Stimulated activated CD4-positive, alpha-beta T cell treated with anti-CD3 and anti-CD28 coated beads, Interleukin-12 subunit alpha, Interleukin-12 subunit beta, amount 100 ng/mL, for 24 hours (primary cell): Measurements from ENCODE around the gene TXLNG.

ENCODE experiments used
- DNase-seq, 2 experiments: peaks; one replicate each; pipeline ENCODE4 v3.0.0-alpha.2; 2020; ENCODE audit warnings: low read depth in 2 of 2

TXLNG gene

DNA sequence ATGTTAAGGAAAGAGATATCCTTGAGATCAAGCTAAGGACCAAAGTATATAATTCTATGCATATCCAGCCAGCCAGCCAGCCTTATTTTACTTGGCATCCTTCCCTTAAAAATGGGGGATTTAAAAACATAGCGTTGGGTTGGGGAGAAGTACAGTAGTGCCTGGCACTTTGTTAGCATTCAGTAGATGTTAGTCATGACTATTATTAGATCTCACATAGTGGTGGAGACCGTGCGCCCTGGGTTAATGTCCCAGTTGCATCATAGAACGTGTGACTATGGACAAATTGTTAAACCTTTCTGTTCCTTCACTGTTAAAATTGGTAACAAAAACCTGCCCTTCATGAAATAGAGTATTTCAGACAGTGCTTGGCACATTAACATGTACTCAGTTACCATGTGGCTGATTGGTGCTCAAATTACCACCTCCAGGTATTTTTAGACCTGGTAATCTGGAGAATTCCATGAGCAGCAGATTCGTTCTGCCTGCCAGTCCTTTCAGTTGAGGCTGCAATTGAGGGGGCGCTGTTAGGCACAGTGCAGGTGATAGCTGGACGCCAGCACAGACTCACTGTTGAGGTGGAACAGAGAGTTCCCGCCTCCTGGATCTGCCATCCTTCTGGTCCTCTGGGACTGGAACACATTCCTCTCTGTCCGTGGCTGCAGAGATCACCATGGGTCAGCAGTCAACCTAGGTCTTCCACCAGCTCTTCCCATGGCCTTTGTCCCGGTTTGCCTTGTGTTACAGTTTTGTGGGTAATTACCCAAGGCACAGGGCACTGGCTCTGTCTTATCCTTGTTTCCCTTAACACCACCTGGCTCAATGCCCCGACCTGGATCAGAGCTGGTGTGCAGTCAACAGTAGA, 52.2 kb downstream of the TXLNG start:
- DNase-seq = no peak

DNA sequence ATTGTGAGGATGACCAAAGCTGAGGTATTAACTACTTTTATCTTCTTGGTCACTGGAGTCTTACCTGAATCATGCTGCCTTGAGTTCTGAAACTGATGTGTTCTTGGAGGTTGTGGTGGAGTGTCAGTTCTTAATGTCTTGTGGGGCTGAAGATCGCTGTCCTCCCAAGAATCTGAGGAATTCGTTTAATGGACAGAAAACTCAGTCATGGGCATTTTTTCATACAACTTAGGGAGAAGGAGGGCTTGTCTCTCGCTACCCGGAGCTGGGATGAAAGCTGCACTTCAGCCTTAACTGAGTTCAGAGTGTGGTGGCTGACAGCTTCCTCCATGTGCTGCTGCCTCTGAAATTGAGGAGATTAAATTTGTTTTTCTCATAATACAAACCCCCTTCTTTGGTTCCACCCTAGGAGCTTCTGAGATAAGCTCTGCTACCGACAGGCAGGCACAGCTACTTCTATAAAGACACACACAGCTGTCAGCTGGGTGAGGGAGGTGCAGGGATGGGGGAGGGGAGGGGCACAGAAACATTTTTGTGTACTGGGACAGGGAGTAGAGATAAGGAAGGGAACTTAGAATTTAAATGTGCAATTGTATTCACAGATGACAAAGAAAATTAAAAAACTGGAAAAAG, 53.1 kb downstream of the TXLNG start:
- no peak for DNase-seq

DNA sequence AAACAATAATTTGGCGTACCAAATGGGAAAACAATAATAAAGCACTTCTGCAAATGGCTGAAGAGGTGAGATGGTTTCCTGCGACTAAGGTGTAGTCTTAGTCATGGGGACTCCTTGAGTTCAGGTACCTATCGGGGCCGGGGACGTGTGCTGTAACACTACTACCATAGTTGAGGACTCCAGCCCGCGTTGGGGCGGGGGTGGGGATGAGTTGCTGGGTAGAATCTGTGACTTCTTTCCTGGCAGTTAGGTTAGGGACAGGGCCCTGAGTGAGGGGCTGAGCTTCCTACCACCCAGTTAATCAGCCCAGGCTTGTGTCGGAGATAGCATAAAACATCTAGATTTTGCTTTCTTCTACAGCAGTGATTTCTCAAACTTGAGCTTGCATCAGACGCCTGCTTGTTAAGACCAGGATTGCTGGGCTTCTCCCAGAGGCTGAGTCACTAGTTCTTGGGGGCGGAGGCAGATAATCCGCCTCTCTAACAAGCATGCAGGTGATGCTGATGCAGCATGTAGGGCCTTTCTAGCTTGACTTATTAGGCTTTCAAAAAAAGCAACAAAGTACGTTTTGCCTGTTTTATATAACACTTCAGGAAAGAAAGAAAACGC, 53.7 kb downstream of the TXLNG start:
- no peak for DNase-seq

DNA sequence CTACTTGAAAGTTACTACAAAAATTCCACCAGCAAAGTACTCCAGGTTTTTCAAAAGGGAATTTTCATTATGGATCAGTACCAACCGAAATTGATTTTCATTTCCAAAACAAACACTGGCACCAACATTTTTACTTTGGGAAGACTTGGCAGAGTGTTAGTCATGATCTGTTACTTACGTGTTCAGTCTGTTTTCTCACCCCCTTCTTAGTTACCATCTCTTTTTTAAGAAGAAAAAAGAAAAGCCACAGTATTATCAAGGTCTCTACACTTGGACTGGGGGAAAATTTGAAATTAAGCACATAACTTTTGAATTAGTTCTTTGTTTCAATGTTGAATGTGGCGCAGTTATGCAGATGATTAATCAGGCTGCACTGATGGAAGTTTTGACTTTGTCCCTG, 56.4 kb downstream of the TXLNG start:
- no peak for DNase-seq

DNA sequence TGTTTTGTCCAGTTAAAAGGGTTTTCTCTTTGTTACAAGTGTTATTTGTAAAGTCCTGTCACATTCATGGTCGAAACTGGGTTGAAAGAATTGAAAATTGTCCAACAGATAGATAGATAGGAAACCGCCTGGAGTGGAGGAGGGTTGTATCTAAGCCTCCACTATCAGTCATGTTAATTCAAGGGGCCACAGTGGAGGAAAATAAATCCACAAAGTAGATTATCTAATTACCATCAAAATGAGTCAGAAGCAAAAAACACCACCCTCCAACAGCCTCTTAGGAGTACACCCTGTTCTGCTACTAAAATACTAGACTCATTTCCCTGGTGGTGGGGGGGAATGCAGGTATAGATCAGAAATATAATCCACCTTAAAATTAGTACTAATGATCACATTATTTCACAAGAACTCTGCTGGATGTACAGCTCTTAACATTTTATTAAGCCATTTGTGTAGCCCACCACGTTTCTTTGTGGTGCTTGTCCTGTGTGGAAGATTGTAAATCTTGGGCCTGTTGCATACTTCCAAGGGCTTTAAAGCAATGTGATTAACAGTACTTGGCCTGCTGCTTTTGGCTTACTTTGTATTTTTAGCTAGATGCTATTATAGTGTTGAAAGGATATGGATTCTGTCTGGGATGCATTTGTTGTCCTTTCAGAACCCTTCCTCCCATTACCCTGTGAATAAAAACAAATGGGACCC, 57.1 kb downstream of the TXLNG start:
- no peak for DNase-seq

DNA sequence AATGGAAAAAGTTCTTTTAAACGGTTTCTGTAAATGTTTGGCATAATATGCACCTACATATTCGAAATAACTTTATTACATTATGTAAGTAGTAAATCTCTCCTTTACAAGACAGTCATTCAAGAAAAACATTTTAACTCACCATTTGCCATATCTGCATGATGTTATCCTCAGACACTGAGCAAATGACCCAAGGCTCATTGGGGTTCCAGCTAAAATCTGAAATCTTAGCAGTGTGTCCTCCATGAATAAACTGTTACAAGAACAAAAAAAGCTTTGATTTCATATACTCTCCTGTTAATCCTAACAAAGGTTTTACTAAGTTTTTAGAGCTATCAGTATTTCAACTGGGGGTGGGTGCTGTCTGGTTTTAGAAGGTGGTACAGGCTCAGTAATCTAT, 59.4 kb downstream of the TXLNG start:
- no peak for DNase-seq

DNA sequence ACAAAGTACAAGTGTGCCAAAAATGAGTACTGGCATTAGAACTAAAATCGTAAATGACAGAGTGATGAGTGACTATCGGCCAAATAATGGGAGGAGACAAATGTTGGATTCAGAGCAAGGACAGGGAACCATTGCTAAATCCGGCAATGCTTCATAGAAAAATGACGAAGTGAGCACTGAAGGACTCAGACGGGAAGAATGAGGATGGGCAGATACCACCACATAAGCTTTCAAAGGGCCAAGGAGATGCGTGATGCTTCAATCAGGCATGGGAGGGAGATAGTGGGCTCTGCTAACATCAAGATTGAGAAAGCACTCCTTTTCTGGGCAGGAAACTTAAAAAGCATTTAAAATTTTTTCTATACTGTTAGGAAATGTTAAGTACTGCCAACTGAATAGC, 62.3 kb downstream of the TXLNG start:
- DNase-seq = no peak

DNA sequence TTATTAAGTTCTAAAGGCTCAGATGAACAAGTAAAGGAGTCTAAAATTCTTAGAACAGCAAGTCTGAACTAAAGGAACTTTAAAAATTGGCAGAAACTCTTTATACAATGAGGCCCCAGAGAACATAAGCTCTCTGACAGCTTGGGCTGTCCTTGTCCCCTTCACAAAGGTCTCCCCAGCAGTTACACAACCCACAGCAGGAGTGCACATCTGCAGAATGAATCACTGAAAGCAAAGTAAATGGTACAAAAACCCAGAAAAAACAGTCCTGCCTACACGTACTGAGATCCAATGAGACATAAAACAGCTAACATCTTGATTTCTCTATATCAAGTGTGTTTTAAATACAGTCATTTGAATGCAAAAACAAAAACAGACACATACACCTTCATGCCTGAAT, 65.2 kb downstream of the TXLNG start:
- DNase-seq = no peak

DNA sequence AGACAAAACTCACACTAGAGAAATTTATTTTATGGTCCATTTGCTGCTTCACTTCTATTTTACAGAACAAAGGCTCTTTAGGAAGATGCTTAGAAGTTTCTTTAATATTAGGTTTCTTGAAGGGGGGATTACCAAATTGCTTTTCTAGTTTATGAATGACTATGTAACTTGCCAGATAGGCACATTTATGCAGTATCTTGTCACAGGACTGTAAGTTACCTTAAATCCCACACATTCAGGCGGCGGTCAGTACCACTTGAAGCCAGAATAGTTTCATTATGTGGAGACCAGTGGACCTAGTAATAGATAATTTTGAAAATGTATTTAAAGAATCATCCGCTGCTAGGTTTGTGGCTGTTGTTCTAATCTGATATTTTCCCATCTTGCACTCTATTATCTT, 65.6 kb downstream of the TXLNG start:
- no peak for DNase-seq

DNA sequence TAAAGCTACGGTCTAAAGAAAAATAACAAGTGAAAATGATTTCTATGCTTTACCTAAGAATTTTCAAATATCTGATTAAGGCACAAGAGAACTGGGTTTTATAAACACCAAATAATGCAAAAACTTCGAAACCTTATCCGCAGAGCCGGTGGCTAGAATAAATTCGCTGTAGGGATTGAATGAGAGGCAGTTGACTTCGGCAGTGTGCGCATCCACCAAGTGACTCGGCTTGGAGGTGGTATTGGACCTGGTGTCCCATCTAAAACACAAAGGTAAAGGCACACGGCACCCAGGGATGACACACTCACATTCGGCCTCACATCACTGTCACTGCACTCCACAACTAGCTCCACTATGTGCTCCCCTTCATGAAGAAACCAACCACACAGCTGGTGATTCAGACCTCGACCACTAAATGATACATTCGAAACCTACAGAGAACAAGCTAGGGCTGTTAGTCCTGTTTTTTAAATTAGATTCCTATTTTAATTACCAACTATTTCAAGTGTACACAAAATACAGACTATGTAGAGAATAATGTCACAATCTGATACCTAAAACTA, 66.4 kb downstream of the TXLNG start:
- DNase-seq = no peak

DNA sequence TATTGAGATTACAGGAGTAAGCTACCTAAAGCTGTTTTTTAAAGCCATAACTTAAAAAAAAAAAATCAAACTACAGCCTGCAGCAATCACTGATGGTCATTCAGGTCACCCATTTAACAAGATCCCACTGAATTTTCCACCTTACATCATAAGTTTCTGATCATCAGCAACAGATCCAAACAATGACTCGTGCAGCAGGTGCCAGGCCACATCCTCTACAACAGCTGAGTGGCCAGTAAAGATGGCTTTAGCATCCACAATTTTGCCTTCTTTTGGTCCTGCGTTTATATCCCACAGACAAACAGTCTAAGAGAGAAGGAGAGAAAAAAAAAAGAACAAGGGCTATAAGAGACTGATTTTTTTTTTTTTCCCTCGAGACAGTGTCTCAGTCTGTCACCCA, 67.3 kb downstream of the TXLNG start:
- DNase-seq = no peak

DNA sequence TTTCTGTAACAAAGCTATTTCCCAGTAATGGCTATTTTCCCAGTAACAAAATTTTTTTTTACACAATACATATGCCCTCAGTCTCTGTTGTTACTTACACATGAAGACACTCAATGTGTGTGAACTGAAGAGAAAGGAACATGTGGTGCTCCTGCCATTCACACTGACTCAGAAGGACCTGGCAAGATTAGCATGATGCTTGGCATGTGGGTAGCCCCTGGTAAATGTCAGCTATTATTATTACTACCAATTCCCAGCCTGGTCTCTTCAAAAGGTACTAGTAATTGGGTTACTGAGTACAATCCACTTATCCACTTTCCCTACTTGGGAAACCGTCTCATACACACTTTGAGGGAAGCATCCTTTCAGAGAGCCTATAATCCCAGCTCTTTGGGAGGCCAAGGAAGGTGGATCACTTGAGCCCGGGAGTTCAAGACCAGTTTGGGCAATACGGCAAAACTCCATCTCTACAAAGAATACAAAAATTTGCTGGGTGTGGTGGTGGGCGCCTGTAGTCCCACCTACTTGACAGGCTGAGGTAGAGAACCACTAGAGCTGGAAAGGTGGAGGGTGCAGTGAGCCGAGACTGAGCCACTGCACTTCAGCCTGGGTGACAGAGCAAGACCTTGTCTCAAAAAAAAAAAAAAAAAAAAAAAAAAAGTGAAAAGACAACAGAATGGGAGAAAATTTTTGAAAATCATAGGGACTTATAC, 69.3 kb downstream of the TXLNG start:
- DNase-seq = no peak

DNA sequence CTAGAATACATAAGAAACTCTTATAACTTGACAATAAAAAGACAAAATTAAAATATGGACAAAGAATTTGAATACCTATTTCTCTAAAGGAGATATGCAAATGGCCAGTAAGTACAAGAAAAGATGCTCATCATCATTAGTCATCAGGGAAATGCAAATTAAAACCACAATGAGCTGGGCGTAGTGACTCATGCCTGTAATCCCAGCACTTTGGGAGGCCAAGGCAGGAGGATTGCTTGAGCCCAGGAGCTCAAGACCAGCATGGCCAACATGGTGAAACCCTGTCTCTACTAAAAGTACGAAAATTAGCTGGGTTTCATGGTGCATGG, 69.8 kb downstream of the TXLNG start:
- DNase-seq = peak in 1 of 2 experiments; percentile 18

DNA sequence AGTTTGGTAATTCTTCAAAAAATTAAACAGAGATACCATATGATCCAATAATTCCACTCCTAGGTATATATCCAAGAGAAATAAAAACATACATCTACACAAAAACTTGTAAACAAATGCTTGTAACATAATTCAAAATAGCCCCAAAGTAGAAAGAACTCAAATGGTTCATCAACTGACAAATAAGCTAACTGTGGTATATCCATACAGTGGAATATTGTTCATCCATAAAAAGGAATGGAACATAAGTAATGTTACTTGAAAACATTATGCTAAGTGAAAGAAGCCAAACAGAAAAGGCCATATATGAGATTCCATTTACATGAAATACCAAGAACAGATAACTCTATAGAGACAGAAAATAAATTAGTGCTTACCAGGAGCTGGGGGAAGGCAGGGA, 70.5 kb downstream of the TXLNG start:
- no peak for DNase-seq

DNA sequence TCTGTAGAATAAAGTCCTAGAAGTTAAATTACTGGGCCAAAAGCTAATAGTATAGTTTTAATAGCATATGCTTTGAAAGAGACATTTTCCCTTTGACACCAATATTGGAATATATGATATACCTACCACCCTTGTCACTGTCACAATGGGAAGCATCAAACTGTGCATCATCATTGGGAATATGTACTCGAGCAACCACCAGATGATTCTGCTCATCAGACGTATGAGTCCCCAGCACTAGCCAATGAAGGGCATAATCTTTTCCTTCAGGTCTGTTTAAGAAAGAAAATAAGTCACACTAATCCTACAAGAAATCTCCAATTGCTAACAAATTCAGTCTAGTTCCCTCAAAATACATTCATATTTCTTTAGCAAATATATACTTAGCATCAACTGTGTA, 76.6 kb downstream of the TXLNG start:
- no peak for DNase-seq

DNA sequence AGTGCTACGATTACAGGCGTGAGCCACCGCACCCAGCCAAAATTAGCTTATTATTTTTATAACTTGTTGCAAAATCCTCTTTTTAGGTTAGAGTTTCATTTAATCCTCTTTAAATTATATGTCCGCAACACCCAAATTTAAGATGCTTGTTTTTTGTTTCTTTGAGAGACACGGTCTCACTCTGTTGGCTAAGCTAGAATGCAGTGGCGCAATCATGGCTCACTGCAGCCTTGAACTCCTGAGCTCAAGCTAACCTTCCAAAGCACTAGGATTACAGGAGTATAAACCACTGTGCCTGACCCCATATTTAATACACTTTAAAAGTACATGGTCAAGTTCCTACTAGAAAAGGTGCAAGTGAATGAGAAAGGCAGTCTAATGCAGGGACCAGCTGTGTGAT, 81.7 kb downstream of the TXLNG start:
- no peak for DNase-seq

DNA sequence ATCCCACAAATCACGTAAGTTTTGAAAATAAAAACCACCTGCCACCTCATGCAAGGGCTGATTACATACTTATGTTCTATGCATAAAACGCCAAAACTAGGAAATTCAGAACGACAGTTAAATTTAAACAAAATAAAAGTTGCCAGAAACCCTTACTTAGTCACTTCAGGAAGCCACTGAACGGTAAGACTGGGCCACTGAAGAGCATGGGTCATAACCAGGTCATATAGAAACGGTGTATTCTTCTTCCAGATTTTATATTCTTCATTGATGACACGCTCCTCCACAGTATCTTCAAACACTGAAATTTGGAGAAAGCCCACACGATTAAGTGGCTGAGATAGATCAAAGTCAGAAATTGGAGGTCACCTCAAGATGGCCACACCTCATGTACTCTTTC, 82.7 kb downstream of the TXLNG start:
- no peak for DNase-seq

DNA sequence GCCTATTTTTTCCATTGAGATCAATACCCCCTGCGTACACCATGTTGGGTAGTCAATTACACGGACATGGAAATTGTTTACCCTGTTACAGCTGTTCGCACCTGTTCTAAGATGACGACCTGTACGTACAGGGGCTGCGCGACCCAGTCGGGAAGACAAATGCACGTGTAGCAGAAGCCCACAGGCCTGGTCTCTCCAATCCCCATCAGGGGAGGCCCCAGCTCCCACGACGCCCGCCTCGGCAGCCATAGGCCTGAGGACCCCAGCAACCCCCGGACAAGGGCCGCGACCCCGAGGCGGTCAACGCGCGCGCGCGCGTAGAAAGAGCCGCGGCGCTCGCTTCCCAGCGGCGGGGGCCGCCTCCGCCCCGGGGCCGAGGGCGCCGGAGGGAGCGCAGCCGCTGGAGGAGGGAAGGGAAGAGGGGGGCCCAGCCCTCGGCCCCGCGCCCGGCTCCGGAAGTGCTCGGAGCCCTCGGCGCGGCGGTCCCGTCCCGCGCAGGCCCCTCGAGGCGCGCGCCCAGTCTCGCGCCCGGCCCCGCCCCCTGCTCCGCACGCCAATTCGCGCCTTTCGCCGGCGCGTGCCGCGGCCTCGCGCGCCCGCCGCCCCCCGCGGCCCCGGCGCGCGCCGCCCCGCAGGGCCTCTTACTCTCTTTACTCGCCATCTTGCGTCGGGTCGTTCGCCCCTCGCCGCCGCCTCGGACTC, 83.3 kb downstream of the TXLNG start:
- DNase-seq = no peak

DNA sequence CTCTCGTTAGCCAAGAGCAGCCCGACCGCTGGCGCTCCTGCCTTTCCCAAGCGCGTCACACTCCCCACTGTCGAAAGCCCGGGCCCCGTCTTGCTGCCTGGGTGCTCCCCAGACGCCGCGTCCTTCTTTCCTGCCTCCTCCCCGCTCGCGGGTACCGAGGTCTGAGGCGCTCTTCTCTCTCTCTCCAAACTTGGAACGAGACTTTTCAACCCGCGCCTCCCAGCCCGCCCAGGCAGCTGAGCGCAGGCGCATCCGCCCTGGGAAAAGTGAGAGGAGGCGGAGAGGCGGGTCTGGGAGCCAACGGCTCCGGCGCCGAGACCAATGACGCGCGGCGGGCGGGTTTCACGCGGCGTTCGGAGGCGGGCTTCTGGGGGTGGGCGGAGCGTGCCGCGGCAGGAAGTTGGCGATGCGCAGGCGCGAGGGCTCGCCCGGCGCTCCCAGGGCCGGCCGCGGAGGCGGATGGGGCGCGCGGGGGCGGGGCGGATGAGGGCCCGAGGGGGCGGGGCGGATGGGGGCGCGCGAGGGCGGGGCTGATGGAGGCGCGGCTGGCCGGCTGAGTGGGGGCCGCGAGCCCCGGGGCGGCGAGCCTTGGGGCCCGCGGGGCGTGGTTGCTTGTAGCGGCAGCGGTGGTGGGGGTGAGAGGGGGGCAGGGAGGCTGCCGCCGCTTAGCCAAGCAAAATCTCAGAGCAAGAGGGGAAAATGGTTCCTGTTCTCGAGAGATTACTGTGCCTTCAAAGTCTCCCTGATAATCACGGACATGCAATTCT, 84.0 kb downstream of the TXLNG start, which contains the start of gene RBBP7:
Gene RBBP7 (minus strand): TSS at position 268 of the 767 bp plus-strand sequence. CDS start 309 bp downstream, outside the sequence.
- peak; percentile 78 to 79 for DNase-seq
